HFF-Myc (cell line): Measurements from ENCODE around the gene TSPAN18.

ENCODE experiments used
- DNase-seq: peaks from one replicate; pipeline ENCODE4 v3.0.0-alpha.2; 2011; ENCODE audit warnings: low read depth; ENCODE audit errors: extremely low read depth
- H3K4me3 ChIP-seq: replicated peaks from 2 replicates; pipeline ENCODE4 v1.5.1; 2011; ENCODE audit warnings: low read depth, mild to moderate bottlenecking, control low read depth, low read length
- TF ChIP-seq, protein P1 (sequence below): IDR thresholded peaks from 2 replicates; pipeline ENCODE4 v1.5.1; 2012; ENCODE audit warnings: mild to moderate bottlenecking, low read depth, low read length, control low read depth; ENCODE audit errors: missing control alignments

Gene TSPAN18

GRCh38 chr11:44690651-44691050, 36.1 kb upstream of the TSPAN18 start:
- DNase-seq = no peak
- no peak overlapping the region for H3K4me3 ChIP-seq
- TF ChIP-seq, protein P1, sequence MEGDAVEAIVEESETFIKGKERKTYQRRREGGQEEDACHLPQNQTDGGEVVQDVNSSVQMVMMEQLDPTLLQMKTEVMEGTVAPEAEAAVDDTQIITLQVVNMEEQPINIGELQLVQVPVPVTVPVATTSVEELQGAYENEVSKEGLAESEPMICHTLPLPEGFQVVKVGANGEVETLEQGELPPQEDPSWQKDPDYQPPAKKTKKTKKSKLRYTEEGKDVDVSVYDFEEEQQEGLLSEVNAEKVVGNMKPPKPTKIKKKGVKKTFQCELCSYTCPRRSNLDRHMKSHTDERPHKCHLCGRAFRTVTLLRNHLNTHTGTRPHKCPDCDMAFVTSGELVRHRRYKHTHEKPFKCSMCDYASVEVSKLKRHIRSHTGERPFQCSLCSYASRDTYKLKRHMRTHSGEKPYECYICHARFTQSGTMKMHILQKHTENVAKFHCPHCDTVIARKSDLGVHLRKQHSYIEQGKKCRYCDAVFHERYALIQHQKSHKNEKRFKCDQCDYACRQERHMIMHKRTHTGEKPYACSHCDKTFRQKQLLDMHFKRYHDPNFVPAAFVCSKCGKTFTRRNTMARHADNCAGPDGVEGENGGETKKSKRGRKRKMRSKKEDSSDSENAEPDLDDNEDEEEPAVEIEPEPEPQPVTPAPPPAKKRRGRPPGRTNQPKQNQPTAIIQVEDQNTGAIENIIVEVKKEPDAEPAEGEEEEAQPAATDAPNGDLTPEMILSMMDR = no peak

- no peak overlapping the region for H3K4me3 ChIP-seq
- DNase-seq = no peak
- TF ChIP-seq, protein P1 = no peak
Observed at GRCh38 chr11:44692460-44692859, 34.3 kb upstream of the TSPAN18 start.

GRCh38 chr11:44693654-44694119, 33.1 kb upstream of the TSPAN18 start:
- DNase-seq = no peak
- TF ChIP-seq, protein P1 = no peak
- no peak overlapping the region for H3K4me3 ChIP-seq

DNA sequence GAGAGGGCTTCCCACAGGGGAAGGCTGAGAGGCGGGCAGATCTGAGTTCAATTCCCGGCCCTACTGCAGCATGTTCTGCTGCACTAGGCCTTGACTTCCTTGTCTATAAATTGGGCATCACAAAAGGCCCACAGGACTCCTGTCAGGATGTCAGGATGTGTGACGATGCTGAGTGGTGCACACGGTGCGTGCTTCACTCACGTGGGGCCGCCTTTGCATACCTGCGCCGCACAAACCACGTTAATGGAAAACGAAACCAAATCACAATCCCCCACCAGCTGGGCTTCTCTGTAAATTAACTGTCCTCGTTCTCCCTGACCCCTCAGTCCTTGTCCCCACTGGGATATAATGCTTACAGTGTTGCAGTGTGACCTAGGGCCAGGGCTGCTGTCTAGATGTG, 32.3 kb upstream of the TSPAN18 start:
- no peak overlapping the region for H3K4me3 ChIP-seq
- TF ChIP-seq, protein P1 = no peak
- no peak for DNase-seq

DNA sequence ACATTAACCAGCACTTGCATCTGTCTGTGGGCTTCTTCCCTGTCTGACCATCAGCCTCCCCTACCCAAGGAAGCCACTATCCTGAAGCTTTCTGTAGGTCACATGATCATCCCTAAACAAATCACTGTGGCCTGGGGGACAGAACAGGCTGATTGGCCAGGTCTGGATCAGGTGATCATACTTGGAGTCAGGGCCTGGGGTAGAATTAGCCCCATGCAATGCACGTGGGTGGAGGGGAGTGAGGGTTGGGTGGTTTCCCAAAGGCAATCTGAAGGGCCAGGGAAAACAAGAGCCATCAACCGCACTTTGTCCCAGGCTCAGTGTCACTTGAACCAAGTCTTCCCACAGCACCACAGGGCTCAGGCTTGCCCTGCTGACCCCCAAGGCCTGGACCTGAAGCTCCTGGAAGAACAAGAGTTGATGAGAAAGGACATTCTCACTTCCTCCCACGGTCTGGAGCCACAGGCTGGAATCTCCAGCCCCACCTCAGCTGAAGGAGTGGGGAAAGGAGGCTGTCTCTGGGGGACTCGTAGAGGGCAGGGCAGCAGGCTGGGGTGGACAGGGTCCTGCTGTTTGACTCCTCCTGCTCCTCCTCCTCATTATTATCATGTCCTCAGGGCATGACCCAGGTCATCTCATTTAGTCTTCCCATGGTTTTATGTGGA, 31.5 kb upstream of the TSPAN18 start:
- TF ChIP-seq, protein P1 = no peak
- no peak for DNase-seq
- no peak overlapping the region for H3K4me3 ChIP-seq

DNA sequence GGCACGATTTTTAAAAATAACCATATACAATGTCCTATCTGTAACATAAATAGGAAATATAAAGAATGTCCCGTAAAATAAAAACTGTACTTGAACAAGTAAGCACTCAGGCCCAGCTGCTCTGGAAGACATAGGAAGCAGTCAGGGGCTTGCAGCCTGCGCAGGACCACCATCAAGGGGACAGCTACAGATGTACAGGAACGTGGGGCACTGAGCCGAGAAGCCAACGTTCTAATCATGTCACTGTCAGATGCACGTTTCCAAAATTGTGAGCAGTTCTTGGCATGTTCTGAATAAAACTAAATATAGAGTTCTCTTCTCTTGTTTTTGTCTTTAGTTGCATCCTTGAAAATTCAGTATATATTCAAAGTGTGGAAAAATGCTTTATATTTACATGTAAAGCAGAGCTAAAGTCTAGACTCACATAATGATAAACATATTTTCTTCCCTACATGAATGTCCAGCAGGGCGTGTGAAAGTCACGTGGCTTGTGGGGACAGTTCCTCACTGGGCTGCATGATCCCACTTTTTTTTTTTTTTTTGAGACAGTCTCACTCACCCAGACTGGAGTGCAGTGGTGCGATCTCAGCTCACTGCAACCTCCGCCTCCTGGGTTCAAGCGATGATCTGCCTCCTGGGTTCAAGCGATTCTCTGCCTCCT, 28.4 kb upstream of the TSPAN18 start:
- DNase-seq = no peak
- TF ChIP-seq, protein P1 = no peak
- H3K4me3 ChIP-seq = no peak overlapping the region
